Activated CD8-positive, alpha-beta T cell treated with anti-CD3 and anti-CD28 coated beads for 36 hours (primary cell): ENCODE measurements around the gene FBXW11. TPM values are rescaled to one million over a fixed set of nuclear protein-coding genes. Genes with fewer than 3 reads are reported as not detected.

Experiments
- ATAC-seq: fragments of 200-7000 bp; cut with Tn5 transposase; one replicate; pipeline ENCODE4 v1.10.0; 2021; ENCODE audit warnings: mild to moderate bottlenecking, moderate library complexity
- CTCF ChIA-PET: fragments of 350-600 bp; sonication (Branson Sonifier 250); formaldehyde crosslinking; loops from one replicate; lab custom pipeline; 2021; ENCODE audit warnings: antibody characterized with exemption; lab: Charles Lee
- POLR2A ChIA-PET: fragments of 350-600 bp; sonication (Branson Sonifier 250); formaldehyde crosslinking; loops from one replicate; lab custom pipeline; 2021; ENCODE audit warnings: antibody characterized with exemption; lab: Charles Lee
- DNase-seq: peaks from one replicate; pipeline ENCODE4 v3.0.0-alpha.2; 2020
- H3K27ac Mint-ChIP-seq: one replicate; pipeline ENCODE4 v1.8.0; 2021; ENCODE audit warnings: mild to moderate bottlenecking, mixed read lengths
- H3K27me3 Mint-ChIP-seq: one replicate; pipeline ENCODE4 v1.8.0; 2021; ENCODE audit warnings: mixed read lengths
- H3K36me3 Mint-ChIP-seq: one replicate; pipeline ENCODE4 v1.8.0; 2021; ENCODE audit warnings: low read depth, mixed read lengths
- H3K4me1 Mint-ChIP-seq: one replicate; pipeline ENCODE4 v1.8.0; 2021; ENCODE audit warnings: low read depth, mixed read lengths
- H3K4me3 Mint-ChIP-seq: one replicate; pipeline ENCODE4 v1.8.0; 2021; ENCODE audit warnings: mild to moderate bottlenecking, moderate library complexity, mixed read lengths
- H3K9me3 Mint-ChIP-seq: one replicate; pipeline ENCODE4 v1.8.0; 2021; ENCODE audit warnings: mixed read lengths
- CTCF ChIP-seq: fragments of 200-600 bp; IDR thresholded peaks from one replicate; pipeline ENCODE4 v1.8.0; 2022; ENCODE audit warnings: antibody characterized with exemption, mild to moderate bottlenecking
- intact Hi-C: fragments of 100-400 bp; cut with micrococcal nuclease; formaldehyde crosslinking; loops from one replicate; pipeline ENCODE4 v1.10.0; 2022
- total RNA-seq, 2 experiments: library from RNA; stranded (reverse); gene quantifications; one replicate each; pipeline ENCODE4 v1.2.3, GENCODE V29; 2021

FBXW11 gene
- total RNA-seq, 2 experiments from 2014 or later: 49.3 to 52.6 TPM

- no peak overlapping the region for H3K27ac Mint-ChIP-seq
- peaks cover 9% of the 10 kb centered on the region for H3K4me1 Mint-ChIP-seq
- H3K27me3 Mint-ChIP-seq: no peaks in the 10 kb centered on the region
- no peaks in the 10 kb centered on the region for H3K9me3 Mint-ChIP-seq
- ATAC-seq (no peak), DNase-seq (no peak)
- POLR2A ChIA-PET: no interaction called here
- CTCF ChIA-PET: no interaction called here
- H3K4me3 Mint-ChIP-seq: no peak overlapping the region
- peaks cover 30% of the 10 kb centered on the region for H3K36me3 Mint-ChIP-seq
- intact Hi-C loops: no loop called here
- TF ChIP-seq CTCF: no peak
Measured at GRCh38 chr5:171863935-171864334, 142.5 kb downstream of the FBXW11 start.

GRCh38 chr5:171862624-171863023, 143.8 kb downstream of the FBXW11 start:
- H3K27me3 Mint-ChIP-seq: no peaks in the 10 kb centered on the region
- H3K27ac Mint-ChIP-seq: no peak overlapping the region
- ChIA-PET POLR2A (no interaction called here), CTCF (no interaction called here)
- peaks cover 24% of the 10 kb centered on the region for H3K36me3 Mint-ChIP-seq
- no peak for TF ChIP-seq CTCF
- H3K9me3 Mint-ChIP-seq: no peaks in the 10 kb centered on the region
- peaks cover 9% of the 10 kb centered on the region for H3K4me1 Mint-ChIP-seq
- DNase-seq (no peak), ATAC-seq (no peak)
- H3K4me3 Mint-ChIP-seq: no peak overlapping the region
- intact Hi-C loops: no loop called here

- ChIA-PET POLR2A (no interaction called here), CTCF (interaction anchor here (0.7 to 1.0 kb wide), 3 partner anchors 11 to 1768 kb away, joined by 3 to 4 read pairs (median 3); no protein-coding TSS in a partner anchor)
- ATAC-seq (no peak), DNase-seq (no peak)
- intact Hi-C loops: no loop called here
- Mint-ChIP-seq H3K9me3 (no peaks in the 10 kb centered on the region), H3K4me1 (peaks cover 5% of the 10 kb centered on the region), H3K27me3 (no peaks in the 10 kb centered on the region), H3K4me3 (no peak overlapping the region), H3K27ac (no peak overlapping the region), H3K36me3 (peaks cover 17% of the 10 kb centered on the region)
- TF ChIP-seq CTCF: no peak
Measured at GRCh38 chr5:171861381-171861780, 145.1 kb downstream of the FBXW11 start.

- CTCF ChIA-PET: interaction anchor here (0.7 to 2.8 kb wide), 9 partner anchors 9 to 262 kb away, joined by 3 to 12 read pairs (median 3); no protein-coding TSS in a partner anchor
- Mint-ChIP-seq H3K36me3 (peaks cover 14% of the 10 kb centered on the region), H3K9me3 (no peaks in the 10 kb centered on the region), H3K4me1 (peaks cover 12% of the 10 kb centered on the region), H3K27ac (no peak overlapping the region), H3K27me3 (no peaks in the 10 kb centered on the region), H3K4me3 (no peak overlapping the region)
- no peak for TF ChIP-seq CTCF
- POLR2A ChIA-PET: no interaction called here
- peak; percentile 24 for DNase-seq
- intact Hi-C loops: loop anchor here (10.0 kb wide), 1 partner anchor 444 kb away; the partner anchor contains the start of gene FGF18
- ATAC-seq: peak; percentile 68
Measured at GRCh38 chr5:171858303-171858702, 148.1 kb downstream of the FBXW11 start.

GRCh38 chr5:171857489-171857876, 149.0 kb downstream of the FBXW11 start:
- DNase-seq (no peak), ATAC-seq (no peak)
- POLR2A ChIA-PET: interaction anchor here (0.8 kb wide), 1 partner anchor 443 kb away, joined by 3 read pairs; no protein-coding TSS in a partner anchor
- Mint-ChIP-seq H3K9me3 (no peaks in the 10 kb centered on the region), H3K27me3 (no peaks in the 10 kb centered on the region), H3K4me1 (peaks cover 12% of the 10 kb centered on the region), H3K27ac (no peak overlapping the region), H3K36me3 (peaks cover 11% of the 10 kb centered on the region), H3K4me3 (no peak overlapping the region)
- intact Hi-C loops: loop anchor here (10.0 kb wide), 1 partner anchor 443 kb away; the partner anchor contains the start of gene FGF18
- no peak for TF ChIP-seq CTCF
- CTCF ChIA-PET: interaction anchor here (1.2 to 1.3 kb wide), 4 partner anchors 8 to 49 kb away, joined by 3 to 4 read pairs (median 3); no protein-coding TSS in a partner anchor
